BJ (cell line): Measurements from ENCODE around the gene ALDH1A2. TPM values are rescaled to one million over a fixed set of nuclear protein-coding genes. Genes with fewer than 3 reads are reported as not detected.
A peak's percentile ranks its signal among the peaks of the same experiment; 100 is the strongest.

ENCODE experiments used
- CTCF ChIA-PET: fragments of 350-600 bp; formaldehyde crosslinking; extraction: SDS; loops from one replicate; lab custom pipeline; 2021; ENCODE audit warnings: antibody characterized with exemption, inconsistent platforms; lab: Yijun Ruan, JAX
- POLR2A ChIA-PET: fragments of 300-600 bp; sonication (Branson Sonifier 250); formaldehyde crosslinking; extraction: SDS; loops from one replicate; lab custom pipeline; 2021; ENCODE audit warnings: antibody characterized with exemption; lab: Charles Lee
- DNase-seq: peaks from one replicate; pipeline ENCODE4 v3.0.0-alpha.2; 2011; ENCODE audit warnings: low read depth
- H3K27me3 ChIP-seq: 2 replicates; pipeline ENCODE4 v1.6.0; 2011; ENCODE audit warnings: low read length; ENCODE audit not compliant: control insufficient read depth, insufficient read depth
- H3K36me3 ChIP-seq: 2 replicates; pipeline ENCODE4 v1.5.1; 2011; ENCODE audit warnings: low read length; ENCODE audit not compliant: control insufficient read depth, insufficient read depth
- H3K4me3 ChIP-seq: 2 replicates; pipeline ENCODE4 v1.5.1; 2011; ENCODE audit warnings: low read depth, mild to moderate bottlenecking, control low read depth, low read length
- CTCF ChIP-seq: IDR thresholded peaks from 2 replicates; pipeline ENCODE4 v1.5.1; 2011; ENCODE audit warnings: low read depth, mild to moderate bottlenecking, control low read depth, inconsistent platforms, low read length, moderate library complexity; ENCODE audit not compliant: insufficient read depth
- polyA plus RNA-seq: library from polyadenylated mRNA; depleted of rRNA; stranded (reverse); fragments of >200 nt; gene quantifications from 2 replicates; pipeline ENCODE4 v1.2.3, GENCODE V29; 2011

The ALDH1A2 gene
- polyA plus RNA-seq, 1 experiment, result 0.50 TPM

GRCh38 chr15:58044551-58044950 lies 21.0 kb downstream of the ALDH1A2 start:
- no peak for DNase-seq
- CTCF ChIA-PET, result interaction anchor here (0.6 to 2.1 kb wide), 3 partner anchors 26 to 411 kb away, joined by 3 to 7 read pairs (median 3); no protein-coding TSS in a partner anchor
- POLR2A ChIA-PET, result no interaction called here
- no peaks in the 10 kb centered on the region for H3K36me3 ChIP-seq
- no peak for TF ChIP-seq CTCF
- no peak overlapping the region for H3K4me3 ChIP-seq
- no peaks in the 10 kb centered on the region; the same call in 1 of the 2 replicates for H3K27me3 ChIP-seq

- no peak overlapping the region for H3K4me3 ChIP-seq
- peak; percentile 77 for TF ChIP-seq CTCF
- DNase-seq, result no peak
- ChIA-PET POLR2A (no interaction called here), CTCF (interaction anchor here (0.6 to 3.3 kb wide), 11 partner anchors 14 to 304 kb away, joined by 3 to 19 read pairs (median 6); partner anchors contain the start of gene ALDH1A2)
- no peaks in the 10 kb centered on the region for H3K36me3 ChIP-seq
- no peaks in the 10 kb centered on the region; the same call in 1 of the 2 replicates for H3K27me3 ChIP-seq
Measured at GRCh38 chr15:58043192-58043903, 22.2 kb downstream of the ALDH1A2 start.

GRCh38 chr15:58042006-58042405 lies 23.5 kb downstream of the ALDH1A2 start:
- DNase-seq, result no peak
- no peak for TF ChIP-seq CTCF
- CTCF ChIA-PET, result interaction anchor here (2.0 to 3.3 kb wide), 2 partner anchors 17 to 141 kb away, joined by 8 to 19 read pairs; no protein-coding TSS in a partner anchor
- H3K36me3 ChIP-seq, result no peaks in the 10 kb centered on the region
- POLR2A ChIA-PET, result no interaction called here
- H3K4me3 ChIP-seq, result no peak overlapping the region
- no peaks in the 10 kb centered on the region; the same call in 1 of the 2 replicates for H3K27me3 ChIP-seq

GRCh38 chr15:58040150-58040549 lies 25.4 kb downstream of the ALDH1A2 start:
- H3K27me3 ChIP-seq, result no peaks in the 10 kb centered on the region; the same call in 1 of the 2 replicates
- no peak for TF ChIP-seq CTCF
- H3K4me3 ChIP-seq, result no peak overlapping the region
- CTCF ChIA-PET, result interaction anchor here (0.8 to 1.6 kb wide), 4 partner anchors 27 to 289 kb away, joined by 3 to 5 read pairs (median 3); no protein-coding TSS in a partner anchor
- no peaks in the 10 kb centered on the region for H3K36me3 ChIP-seq
- POLR2A ChIA-PET, result no interaction called here
- DNase-seq, result no peak

GRCh38 chr15:58039079-58040035 lies 26.2 kb downstream of the ALDH1A2 start:
- CTCF ChIA-PET, result interaction anchor here (0.6 to 1.6 kb wide), 7 partner anchors 27 to 144 kb away, joined by 3 to 5 read pairs (median 3); no protein-coding TSS in a partner anchor
- H3K4me3 ChIP-seq, result no peak overlapping the region
- POLR2A ChIA-PET, result no interaction called here

More at GRCh38 chr15:58039079-58040035, 26.2 kb downstream of the ALDH1A2 start:
- Histone ChIP-seq H3K27me3 (no peaks in the 10 kb centered on the region; the same call in 1 of the 2 replicates), H3K36me3 (no peaks in the 10 kb centered on the region)
- DNase-seq, result no peak
- no peak for TF ChIP-seq CTCF
